NB4 (cell line): ENCODE measurements around the gene ABHD1.

Experiments used
- DNase-seq: peaks from one replicate; pipeline ENCODE4 v3.0.0; 2010; ENCODE audit warnings: low read depth
- H3K4me3 ChIP-seq: one replicate; pipeline ENCODE4 v1.5.1; 2011; ENCODE audit warnings: mild to moderate bottlenecking, low read depth, low read length, moderate library complexity
- MYC ChIP-seq: IDR thresholded peaks from 2 replicates; pipeline ENCODE4 v1.6.1; 2011; ENCODE audit warnings: low read depth, low read length
- POLR2A ChIP-seq: IDR thresholded peaks from 2 replicates; pipeline ENCODE4 v1.6.1; 2011; ENCODE audit warnings: mild to moderate bottlenecking; ENCODE audit not compliant: insufficient read length; ENCODE audit errors: extremely low read depth
- TF ChIP-seq, protein P1 (sequence below): IDR thresholded peaks from one replicate; pipeline ENCODE4 v1.5.1; 2012; ENCODE audit warnings: low read depth, low read length
- TF ChIP-seq, protein P2 (sequence below): IDR thresholded peaks from 2 replicates; pipeline ENCODE4 v1.6.1; 2011; ENCODE audit warnings: low read depth, low read length

Gene ABHD1

DNA sequence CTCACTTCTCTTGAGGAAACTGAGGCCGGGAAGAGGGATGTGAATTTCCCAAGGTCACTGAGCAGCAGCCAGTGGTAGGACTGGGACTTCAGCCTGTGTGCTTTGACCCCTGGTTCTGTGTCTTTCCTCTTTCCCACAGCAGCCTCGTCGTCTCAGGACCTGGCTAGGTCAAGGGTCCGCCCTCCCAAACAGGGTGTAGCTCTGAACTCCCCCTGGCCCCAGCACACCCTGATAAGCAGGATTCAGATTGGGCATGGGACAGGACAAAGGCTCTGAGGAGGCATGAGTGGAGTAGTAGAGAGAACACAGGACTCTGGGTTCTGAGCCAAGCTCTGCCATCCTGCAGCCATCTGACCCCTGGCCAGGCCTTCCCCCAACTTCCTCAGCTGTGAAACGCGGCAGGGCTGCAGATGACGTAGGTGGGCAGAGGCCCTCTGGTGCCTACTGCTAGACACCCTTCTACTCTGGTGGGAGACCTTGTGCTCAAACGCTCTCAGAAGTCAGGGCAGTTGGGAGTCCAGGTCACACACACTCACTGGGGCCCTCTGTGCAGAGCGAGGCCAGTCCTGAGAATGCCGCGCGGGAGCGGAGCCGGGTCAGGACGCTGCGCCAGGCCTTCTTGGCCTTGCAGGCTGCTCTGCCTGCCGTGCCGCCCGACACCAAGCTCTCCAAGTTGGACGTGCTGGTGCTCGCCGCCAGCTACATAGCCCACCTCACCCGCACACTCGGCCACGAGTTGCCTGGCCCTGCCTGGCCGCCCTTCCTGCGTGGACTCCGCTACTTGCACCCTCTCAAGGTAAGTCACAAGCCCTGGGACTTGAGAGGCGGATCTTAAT lies 26.2 kb downstream of the ABHD1 start:
- TF ChIP-seq POLR2A = no peak
- no peak overlapping the region for H3K4me3 ChIP-seq
- no peak for DNase-seq

DNA sequence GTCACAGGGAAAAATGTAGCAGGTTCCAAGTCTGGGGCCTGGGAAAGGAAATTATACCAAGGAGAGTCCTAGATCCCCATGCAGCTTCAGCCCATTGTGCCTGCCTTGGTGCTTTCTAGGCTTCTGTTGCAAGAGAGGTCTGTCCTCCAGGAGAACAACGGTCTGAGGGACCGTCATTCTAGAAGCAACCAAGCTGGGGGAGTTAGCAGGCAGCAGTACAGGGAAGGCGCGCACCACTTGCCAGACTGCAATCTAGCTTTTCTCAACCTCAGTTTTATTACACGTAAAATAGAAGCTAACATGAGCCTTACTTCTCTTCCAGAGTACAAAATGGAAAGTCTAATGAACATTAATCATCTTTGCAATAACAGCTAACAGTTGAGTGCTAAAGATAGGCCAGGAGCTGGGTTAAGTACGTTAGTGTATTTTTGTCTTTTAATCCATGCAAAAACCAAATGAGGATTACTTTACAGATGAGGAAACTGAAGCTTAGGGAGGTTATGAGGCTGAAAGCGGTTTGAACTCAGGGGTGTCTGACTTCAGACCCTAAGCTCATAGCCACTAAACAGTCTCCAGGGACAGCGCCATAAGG lies 27.1 kb downstream of the ABHD1 start:
- TF ChIP-seq MYC (no peak), POLR2A (no peak)
- TF ChIP-seq, protein P1, sequence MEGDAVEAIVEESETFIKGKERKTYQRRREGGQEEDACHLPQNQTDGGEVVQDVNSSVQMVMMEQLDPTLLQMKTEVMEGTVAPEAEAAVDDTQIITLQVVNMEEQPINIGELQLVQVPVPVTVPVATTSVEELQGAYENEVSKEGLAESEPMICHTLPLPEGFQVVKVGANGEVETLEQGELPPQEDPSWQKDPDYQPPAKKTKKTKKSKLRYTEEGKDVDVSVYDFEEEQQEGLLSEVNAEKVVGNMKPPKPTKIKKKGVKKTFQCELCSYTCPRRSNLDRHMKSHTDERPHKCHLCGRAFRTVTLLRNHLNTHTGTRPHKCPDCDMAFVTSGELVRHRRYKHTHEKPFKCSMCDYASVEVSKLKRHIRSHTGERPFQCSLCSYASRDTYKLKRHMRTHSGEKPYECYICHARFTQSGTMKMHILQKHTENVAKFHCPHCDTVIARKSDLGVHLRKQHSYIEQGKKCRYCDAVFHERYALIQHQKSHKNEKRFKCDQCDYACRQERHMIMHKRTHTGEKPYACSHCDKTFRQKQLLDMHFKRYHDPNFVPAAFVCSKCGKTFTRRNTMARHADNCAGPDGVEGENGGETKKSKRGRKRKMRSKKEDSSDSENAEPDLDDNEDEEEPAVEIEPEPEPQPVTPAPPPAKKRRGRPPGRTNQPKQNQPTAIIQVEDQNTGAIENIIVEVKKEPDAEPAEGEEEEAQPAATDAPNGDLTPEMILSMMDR = no peak
- TF ChIP-seq, protein P2, sequence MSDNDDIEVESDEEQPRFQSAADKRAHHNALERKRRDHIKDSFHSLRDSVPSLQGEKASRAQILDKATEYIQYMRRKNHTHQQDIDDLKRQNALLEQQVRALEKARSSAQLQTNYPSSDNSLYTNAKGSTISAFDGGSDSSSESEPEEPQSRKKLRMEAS = no peak
- no peak overlapping the region for H3K4me3 ChIP-seq
- no peak for DNase-seq

DNA sequence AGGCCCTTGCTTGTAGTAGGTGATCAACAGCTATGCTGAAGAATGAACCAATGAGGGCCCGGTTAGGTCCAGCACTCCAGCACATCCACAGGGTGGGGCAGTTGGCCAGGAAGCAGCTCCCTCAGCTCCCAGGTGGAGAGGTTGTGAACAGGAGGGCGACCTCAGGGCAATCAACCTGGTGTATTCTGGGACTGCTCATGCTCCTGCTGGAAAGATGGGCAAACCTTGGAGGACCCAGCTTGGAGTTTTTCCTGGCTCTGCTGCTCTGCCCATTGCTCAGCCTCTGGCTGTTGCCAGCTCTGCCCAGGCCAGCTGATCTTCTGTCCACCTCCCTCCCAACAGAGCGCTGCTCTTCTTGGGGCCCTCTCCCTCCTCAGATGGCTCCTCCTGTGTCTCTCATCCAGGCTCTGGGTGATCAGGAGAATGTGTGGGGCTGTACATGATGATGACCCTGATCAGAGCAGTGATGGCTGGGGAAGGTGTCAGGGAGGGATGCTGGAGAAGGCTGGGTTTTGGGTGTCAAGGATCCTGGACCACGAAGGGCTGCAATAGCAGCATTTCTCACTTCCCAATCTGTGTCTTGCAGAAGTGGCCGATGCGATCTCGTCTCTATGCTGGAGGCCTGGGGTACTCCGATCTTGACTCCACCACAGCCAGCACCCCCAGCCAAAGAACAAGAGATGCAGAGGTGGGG lies 28.6 kb downstream of the ABHD1 start:
- no peak for TF ChIP-seq POLR2A
- TF ChIP-seq, protein P1 = no peak
- no peak for TF ChIP-seq MYC
- TF ChIP-seq, protein P2 = no peak
- no peak overlapping the region for H3K4me3 ChIP-seq
- DNase-seq = no peak

DNA sequence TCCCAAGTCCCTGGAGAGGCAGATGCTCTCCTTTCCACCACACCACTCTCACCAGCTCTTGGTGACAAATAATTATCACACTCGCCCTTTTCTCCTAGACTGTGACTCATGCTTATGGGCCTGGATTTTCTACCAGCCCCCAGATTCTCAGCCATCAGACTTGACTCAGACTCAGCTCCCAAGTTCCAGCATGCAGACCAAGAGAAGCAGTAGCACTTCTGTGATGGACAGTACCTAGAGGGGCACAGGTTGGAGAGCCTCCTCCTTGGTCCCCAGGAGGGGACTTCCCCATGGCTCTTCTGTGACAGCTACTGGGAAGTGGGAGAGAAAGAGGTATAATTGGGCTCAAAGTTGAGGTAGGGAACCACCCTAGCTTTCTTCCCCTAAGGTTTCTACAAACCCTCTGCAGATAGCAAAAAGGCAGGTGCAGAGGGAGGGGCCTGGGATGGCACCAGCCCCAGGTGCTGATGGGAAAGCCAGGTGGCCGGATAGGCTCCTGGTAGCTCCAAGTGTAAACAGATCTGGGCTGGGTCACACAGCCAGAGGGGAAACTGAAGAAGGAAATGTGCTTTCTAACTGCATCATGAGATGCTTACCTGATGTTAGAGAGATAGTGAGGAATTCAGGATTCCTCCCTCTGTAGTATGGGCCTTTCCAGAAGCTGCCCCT lies 29.3 kb downstream of the ABHD1 start:
- H3K4me3 ChIP-seq = no peak overlapping the region
- TF ChIP-seq, protein P2 = no peak
- TF ChIP-seq MYC = no peak
- no peak for TF ChIP-seq POLR2A
- TF ChIP-seq, protein P1 = no peak
- DNase-seq = no peak

DNA sequence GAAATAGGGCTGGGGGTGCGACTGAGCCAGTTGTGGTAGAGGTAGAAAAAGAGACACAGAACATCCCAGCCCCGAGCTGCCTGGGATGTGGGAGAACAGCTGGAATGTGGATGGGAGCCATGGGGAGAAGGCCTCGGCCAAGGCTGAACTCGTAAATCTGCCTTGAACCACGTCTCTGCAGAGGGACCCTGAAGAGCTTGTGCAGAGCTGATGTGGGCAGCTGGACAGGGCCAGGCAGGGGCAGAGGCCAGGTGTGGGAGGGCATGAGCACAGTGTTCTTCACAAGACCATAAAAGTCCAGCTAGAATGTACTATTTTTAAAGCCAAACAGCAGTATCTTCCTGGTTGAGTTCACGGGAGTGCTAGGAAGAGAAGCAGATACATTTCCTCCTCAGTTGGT lies 30.9 kb downstream of the ABHD1 start:
- no peak overlapping the region for H3K4me3 ChIP-seq
- TF ChIP-seq, protein P2 = no peak
- TF ChIP-seq, protein P1 = no peak
- no peak for TF ChIP-seq POLR2A
- TF ChIP-seq MYC = no peak
- no peak for DNase-seq

DNA sequence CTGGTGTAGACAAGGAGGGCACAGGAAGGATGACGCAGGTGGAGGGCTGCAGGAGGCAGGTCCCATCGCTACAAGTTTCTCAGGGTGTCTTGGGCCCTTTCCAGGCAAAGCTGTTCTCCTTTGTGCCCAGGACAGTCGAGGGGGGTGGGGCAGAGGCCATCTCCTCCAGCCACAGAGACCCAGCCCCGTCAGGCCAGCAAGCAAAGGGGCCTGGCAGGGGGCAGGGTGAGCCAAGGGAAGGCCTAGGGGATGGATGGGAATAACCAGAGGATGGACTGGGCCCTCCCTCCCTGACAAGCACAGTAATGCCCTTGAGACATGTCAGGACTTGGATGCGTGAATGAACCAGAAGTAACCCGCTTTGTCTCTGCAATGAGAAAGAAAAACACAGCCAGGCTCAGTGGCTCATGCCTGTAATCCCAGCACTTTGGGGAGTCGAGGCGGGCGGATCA lies 31.5 kb downstream of the ABHD1 start:
- no peak for DNase-seq
- TF ChIP-seq, protein P1 = no peak
- TF ChIP-seq MYC (no peak), POLR2A (no peak)
- TF ChIP-seq, protein P2 = no peak
- no peak overlapping the region for H3K4me3 ChIP-seq
